ENCODE measurements around the gene CRACR2A.

Gene CRACR2A

GRCh38 chr12:3723916-3724805 lies 28.7 kb downstream of the CRACR2A start:
- DNase-seq (ENCODE audit: low spot score): no peak

- DNase-seq (ENCODE audit: low spot score): no peak
Measured at GRCh38 chr12:3722368-3722767, 30.5 kb downstream of the CRACR2A start.

DNA sequence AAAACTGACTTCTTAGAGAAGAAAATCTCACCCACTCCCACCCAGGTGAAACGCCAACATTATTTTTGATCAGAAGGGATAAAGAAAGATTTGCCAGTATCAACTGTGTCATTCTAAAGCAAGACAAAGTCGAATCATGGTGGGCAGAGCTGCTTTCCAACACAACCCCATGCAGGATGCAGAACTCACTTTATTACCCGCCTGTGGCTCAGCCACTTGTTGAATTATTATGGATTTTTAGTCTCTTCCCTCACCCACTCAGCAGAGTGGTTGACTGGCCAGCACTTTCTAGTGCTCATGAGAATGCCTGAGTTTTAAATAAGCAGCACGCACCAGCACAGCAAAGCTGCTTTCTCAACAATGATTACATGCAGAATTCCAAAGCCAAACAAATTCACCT lies 32.1 kb downstream of the CRACR2A start:
- DNase-seq (ENCODE audit: low spot score): no peak

- no peak for DNase-seq (ENCODE audit: low spot score)
Measured at GRCh38 chr12:3718100-3718499, 34.8 kb downstream of the CRACR2A start.

- DNase-seq (ENCODE audit: low spot score): no peak
Measured at GRCh38 chr12:3717283-3717898, 35.5 kb downstream of the CRACR2A start.

DNA sequence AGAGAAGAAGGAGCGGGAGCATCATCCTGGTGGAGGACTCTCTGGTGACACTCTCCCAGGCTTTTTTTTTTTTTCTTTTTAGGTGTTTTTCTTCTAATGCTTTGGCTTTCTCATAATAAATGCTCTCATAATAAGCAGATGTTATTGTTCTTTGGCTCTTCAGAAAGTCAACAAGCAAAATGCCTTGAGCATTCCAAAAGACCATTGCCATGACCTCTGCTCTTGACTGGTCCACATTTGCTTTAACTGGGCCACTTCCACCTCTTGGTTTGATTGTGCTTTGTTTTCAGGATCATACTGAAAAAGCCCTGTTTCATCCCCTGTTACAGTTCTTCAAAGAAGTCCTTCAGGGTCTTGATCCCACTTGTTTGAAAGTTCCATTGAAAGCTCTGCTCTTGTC lies 36.9 kb downstream of the CRACR2A start:
- DNase-seq (ENCODE audit: low spot score): no peak

DNA sequence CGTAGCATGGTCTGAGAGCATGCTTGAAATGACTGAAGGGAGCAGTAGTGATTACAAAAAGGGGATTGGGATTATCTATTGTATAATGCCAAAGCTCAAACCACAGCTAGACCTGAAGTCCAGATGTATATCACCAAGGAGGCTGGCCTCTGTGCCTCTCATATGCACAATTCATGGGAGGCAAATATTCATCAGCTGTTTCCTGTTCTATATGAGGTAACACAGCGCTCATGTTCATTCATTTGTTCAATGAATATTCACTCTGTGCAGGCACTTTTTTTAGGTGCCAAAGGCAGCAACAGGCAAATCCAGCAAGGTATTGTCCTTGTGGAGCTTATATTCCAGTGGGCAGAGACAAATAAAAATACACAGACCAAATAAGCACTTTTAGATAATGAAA lies 39.0 kb downstream of the CRACR2A start:
- DNase-seq (ENCODE audit: low spot score): no peak

DNA sequence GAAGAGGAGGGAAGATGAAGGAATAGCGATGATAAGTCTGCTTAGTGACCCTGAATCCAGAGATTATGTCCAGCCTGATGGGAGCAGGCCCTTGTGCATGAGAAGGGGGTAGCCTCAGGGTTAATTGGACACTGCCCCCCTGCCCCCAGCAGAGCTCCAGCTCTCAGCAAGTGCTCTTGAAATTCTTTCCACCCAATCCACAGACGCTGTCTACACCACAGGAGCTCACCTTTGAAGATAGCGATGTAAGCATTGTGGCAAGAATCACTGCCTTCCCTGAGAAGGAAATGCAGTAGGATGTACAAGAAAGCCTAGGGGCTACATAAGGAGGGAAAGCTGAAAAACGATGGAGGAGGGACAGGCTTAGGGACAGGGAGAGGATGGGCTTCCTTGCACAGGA lies 39.4 kb downstream of the CRACR2A start:
- DNase-seq (ENCODE audit: low spot score): no peak

DNA sequence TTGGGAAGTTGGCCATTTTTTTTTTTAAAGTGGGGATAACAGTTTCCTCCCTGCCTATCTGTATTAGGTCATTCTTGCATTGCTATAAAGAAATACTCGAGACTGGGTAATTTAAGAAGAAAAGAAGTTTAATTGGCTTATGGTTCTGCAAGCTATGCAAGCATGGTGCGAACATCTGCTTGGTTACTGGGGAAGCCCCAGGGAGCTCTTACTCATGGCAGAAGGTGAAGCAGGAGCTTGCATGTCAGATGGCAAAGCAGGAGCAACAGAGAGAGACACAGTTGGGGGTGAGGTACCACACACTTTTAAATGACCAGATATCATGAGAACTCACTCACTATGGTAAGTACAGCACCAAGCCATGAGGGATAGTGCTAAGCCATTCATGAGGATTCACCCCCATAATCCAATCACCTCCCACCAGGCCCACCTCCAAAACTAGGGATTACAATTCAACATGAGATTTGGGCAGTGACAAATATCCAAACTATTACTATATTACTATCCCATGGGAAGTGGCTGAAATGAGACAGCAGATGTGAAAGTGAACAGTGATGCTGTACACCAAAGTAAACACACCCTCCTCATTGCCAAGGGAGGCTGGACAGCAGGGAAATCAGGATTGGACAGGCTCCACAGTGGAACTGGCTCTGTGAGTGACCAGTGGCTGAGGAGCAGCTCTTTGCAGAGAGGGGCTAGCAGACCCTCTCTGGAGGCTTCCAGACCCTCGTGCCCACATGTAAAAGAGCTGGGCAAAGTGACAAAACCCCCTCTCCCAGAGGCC lies 40.5 kb downstream of the CRACR2A start:
- no peak for DNase-seq (ENCODE audit: low spot score)

GRCh38 chr12:3705354-3705675 lies 47.6 kb downstream of the CRACR2A start:
- DNase-seq (ENCODE audit: low spot score): no peak

GRCh38 chr12:3704512-3705353 lies 48.2 kb downstream of the CRACR2A start:
- no peak for DNase-seq (ENCODE audit: low spot score)

DNA sequence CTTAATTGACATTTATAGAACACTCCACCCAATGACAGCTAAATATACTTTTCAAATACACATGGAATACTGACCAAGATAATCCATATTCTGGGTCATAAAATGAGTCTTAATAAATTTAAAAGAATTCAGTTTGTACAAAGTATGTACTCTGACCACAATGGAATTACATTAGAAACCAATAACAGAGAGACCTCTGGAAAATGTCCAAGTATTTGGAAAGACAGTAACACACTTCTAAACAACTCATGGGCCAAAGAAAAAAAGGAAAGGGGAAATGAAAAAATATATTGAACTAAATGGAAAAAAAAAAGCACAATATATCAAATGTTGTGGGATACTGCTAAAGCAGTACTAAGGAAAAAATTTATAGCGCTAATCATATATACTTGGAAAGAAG lies 52.0 kb downstream of the CRACR2A start:
- DNase-seq (ENCODE audit: low spot score): no peak

GRCh38 chr12:3698218-3698974 lies 54.5 kb downstream of the CRACR2A start:
- no peak for DNase-seq (ENCODE audit: low spot score)

GRCh38 chr12:3697311-3697870 lies 55.5 kb downstream of the CRACR2A start:
- DNase-seq (ENCODE audit: low spot score): no peak

DNA sequence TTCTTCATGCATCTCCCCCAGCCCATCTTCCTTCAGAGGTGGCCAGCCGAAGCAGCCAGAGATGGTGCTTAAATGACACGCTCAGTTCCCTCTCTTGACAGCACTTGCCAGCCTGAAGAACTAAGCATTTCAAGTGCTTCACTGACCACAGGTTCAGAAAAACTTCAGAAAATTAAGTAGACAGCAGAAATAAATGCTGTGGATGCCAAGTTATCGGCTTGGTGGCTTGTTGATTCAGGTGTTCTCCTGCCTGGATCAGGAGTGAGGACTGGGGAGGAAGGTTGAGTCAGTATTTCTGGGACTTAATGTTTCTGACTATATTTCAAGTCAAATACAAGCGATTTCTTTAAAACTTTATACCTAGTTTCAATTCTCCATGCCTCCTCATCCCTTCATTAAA lies 58.2 kb downstream of the CRACR2A start:
- DNase-seq (ENCODE audit: low spot score): no peak

GRCh38 chr12:3692616-3693365 lies 60.1 kb downstream of the CRACR2A start:
- no peak for DNase-seq (ENCODE audit: low spot score)

DNA sequence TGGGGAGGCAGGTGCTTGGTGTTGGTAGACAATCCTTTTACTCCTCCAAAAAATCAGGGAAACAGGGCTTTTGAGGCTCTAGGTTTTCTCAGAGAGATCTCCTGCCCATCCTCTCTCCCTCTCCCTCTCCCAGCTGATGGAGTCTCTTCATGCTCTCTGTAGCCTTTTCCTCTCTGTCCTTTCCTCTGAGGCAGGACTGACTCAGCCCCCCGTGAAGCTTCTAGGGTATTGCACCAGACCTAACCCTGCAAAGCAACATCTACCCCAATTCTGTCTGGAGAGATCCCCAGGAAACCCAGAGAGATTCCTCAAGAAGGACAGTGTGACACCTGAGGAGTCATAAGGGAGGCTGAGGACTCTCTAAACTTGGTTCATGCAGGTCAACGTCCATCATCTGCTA lies 66.4 kb downstream of the CRACR2A start:
- DNase-seq (ENCODE audit: low spot score): no peak

- DNase-seq (ENCODE audit: low spot score): no peak
Measured at GRCh38 chr12:3685830-3686229, 67.1 kb downstream of the CRACR2A start.

- DNase-seq (ENCODE audit: low spot score): no peak
Measured at GRCh38 chr12:3684449-3685051, 68.4 kb downstream of the CRACR2A start.

GRCh38 chr12:3683670-3684069 lies 69.2 kb downstream of the CRACR2A start:
- peak; percentile 21 for DNase-seq (ENCODE audit: low spot score)

Measured in hematopoietic multipotent progenitor cell treated with erythropoietin and hydrocortisone succinate and interleukin-3 and kit ligand, for 17 days (in vitro differentiated cells).